Endothelial cell of umbilical vein (primary cell): Measurements from ENCODE around the gene WDR86. TPM values are rescaled to one million over a fixed set of nuclear protein-coding genes. Genes with fewer than 3 reads are reported as not detected.

Source experiments
- BruUV-seq: library from RNA; stranded (reverse); fragments of 400-500 nt; replicated peaks from 2 replicates; lab custom pipeline; 2021; lab: Mats Ljungman, UMichigan
- CTCF ChIA-PET: fragments of 300-600, 350-600 bp; sonication (Branson Sonifier 250); formaldehyde crosslinking; loops from one replicate; lab custom pipeline; 2021; ENCODE audit warnings: antibody characterized with exemption, inconsistent platforms; lab: Charles Lee
- POLR2A ChIA-PET: fragments of 300-600, 350-600 bp; sonication (Branson Sonifier 250); formaldehyde crosslinking; loops from one replicate; lab custom pipeline; 2021; ENCODE audit warnings: antibody characterized with exemption, inconsistent platforms; lab: Charles Lee
- DNase-seq: peaks from one replicate; pipeline ENCODE4 v3.0.0-alpha.2; 2011; ENCODE audit warnings: low read depth, low spot score
- FAIRE-seq: peaks from 2 replicates; lab custom pipeline; 2011; peaks lifted over from hg19 to GRCh38; lab: Jason Lieb, UNC
- H2AFZ ChIP-seq: 2 replicates; pipeline ENCODE4 v1.6.0; 2012; ENCODE audit warnings: low read depth, low read length, control low read depth, inconsistent platforms
- H3K27ac ChIP-seq: 2 replicates; pipeline ENCODE4 v1.5.1; 2011; ENCODE audit warnings: low read depth, mild to moderate bottlenecking, control low read depth, low read length, moderate library complexity; ENCODE audit not compliant: insufficient read depth
- H3K27me3 ChIP-seq, 2 experiments: 2 replicates each; pipeline versions ENCODE4 v1.6.0 to v1.6.1; 2011; ENCODE audit warnings: low read length in 2 of 2, mixed read lengths in 1 of 2; ENCODE audit not compliant: control insufficient read depth in 2 of 2, insufficient read depth in 2 of 2
- H3K36me3 ChIP-seq, 2 experiments: 2 replicates in 1 of 2; 3 replicates in 1 of 2; pipeline ENCODE4 v1.5.1; 2011; ENCODE audit warnings: low read length in 2 of 2, mild to moderate bottlenecking in 1 of 2, moderate library complexity in 1 of 2; ENCODE audit not compliant: control insufficient read depth in 2 of 2, insufficient read depth in 2 of 2; ENCODE audit errors: extremely low read depth in 1 of 2
- H3K4me1 ChIP-seq: 3 replicates; pipeline ENCODE4 v1.5.1; 2011; ENCODE audit warnings: mild to moderate bottlenecking, low read length; ENCODE audit not compliant: control insufficient read depth, insufficient read depth; ENCODE audit errors: extremely low read depth
- H3K4me2 ChIP-seq: 2 replicates; pipeline ENCODE4 v1.6.1; 2011; ENCODE audit warnings: low read length, control low read depth, mixed read lengths; ENCODE audit not compliant: insufficient read depth
- H3K4me3 ChIP-seq, 3 experiments: fragments of 200-600 bp in 1 of 3; sonication (generic), shearing (Covaris generic) in 1 of 3; replicated peaks in 1 of 3; 2 replicates each; pipeline ENCODE4 v1.5.1; 2011 to 2016; ENCODE audit warnings: control low read depth in 3 of 3, low read length in 3 of 3, mild to moderate bottlenecking in 2 of 3, inconsistent platforms in 1 of 3, low read depth in 1 of 3, moderate library complexity in 1 of 3; ENCODE audit not compliant: insufficient read depth in 1 of 3
- H3K79me2 ChIP-seq: 2 replicates; pipeline ENCODE4 v1.6.0; 2012; ENCODE audit warnings: low read length, inconsistent platforms; ENCODE audit not compliant: control insufficient read depth, insufficient read depth
- H3K9ac ChIP-seq: replicated peaks from 2 replicates; pipeline ENCODE3; 2011; ENCODE audit warnings: low read length, control low read depth; ENCODE audit not compliant: insufficient read depth; ENCODE audit errors: extremely low read depth
- H3K9me1 ChIP-seq: replicated peaks from 3 replicates; pipeline ENCODE4 v1.6.0; 2011; ENCODE audit warnings: mild to moderate bottlenecking, low read length; ENCODE audit not compliant: control insufficient read depth, insufficient read depth; ENCODE audit errors: extremely low read depth
- H3K9me3 ChIP-seq: replicated peaks from 2 replicates; pipeline ENCODE4 v1.5.1; 2012; ENCODE audit warnings: low read length, inconsistent platforms; ENCODE audit not compliant: control insufficient read depth, insufficient read depth
- H4K20me1 ChIP-seq: replicated peaks from 2 replicates; pipeline ENCODE3; 2011; ENCODE audit warnings: mild to moderate bottlenecking, low read length; ENCODE audit not compliant: control insufficient read depth, insufficient read depth; ENCODE audit errors: extremely low read depth
- EZH2 ChIP-seq: IDR thresholded peaks from 2 replicates; pipeline ENCODE4 v1.6.1; 2012; ENCODE audit warnings: borderline replicate concordance, low read depth, mild to moderate bottlenecking, moderate library complexity, low read length, inconsistent platforms; ENCODE audit not compliant: severe bottlenecking
- FOS ChIP-seq: IDR thresholded peaks from 2 replicates; pipeline ENCODE4 v1.6.1; 2011; ENCODE audit warnings: mild to moderate bottlenecking, low read length, moderate library complexity, borderline replicate concordance; ENCODE audit not compliant: insufficient read depth
- GATA2 ChIP-seq: IDR thresholded peaks from 2 replicates; pipeline ENCODE4 v1.7.0; 2011; ENCODE audit warnings: low read depth, mild to moderate bottlenecking, moderate library complexity, mixed read lengths, low read length; ENCODE audit not compliant: insufficient read length, insufficient read depth
- JUN ChIP-seq: IDR thresholded peaks from 2 replicates; pipeline ENCODE4 v1.6.1; 2011; ENCODE audit warnings: borderline replicate concordance, low read depth; ENCODE audit not compliant: insufficient read length, insufficient read depth
- MYC ChIP-seq: IDR thresholded peaks from one replicate; pipeline ENCODE4 v1.6.1; 2011; ENCODE audit warnings: mild to moderate bottlenecking, low read depth, low read length
- POLR2A ChIP-seq: IDR thresholded peaks from 2 replicates; pipeline ENCODE4 v1.6.1; 2012; ENCODE audit warnings: low read depth, mild to moderate bottlenecking, control low read depth, low read length
- dilution Hi-C: fragments of 300-500 bp; cut with MboI; formaldehyde crosslinking; loops from one replicate; pipeline ENCODE4 v1.15.0; 2019; ENCODE audit warnings: low sequenced_read_pairs; ENCODE audit not compliant: extremely low pct_ligation_motif_present
- intact Hi-C: fragments of 100-400 bp; cut with micrococcal nuclease; formaldehyde crosslinking; loops from one replicate; pipeline ENCODE4 v1.10.0; 2022
- polyA plus RNA-seq, 4 experiments: library from polyadenylated mRNA; depleted of rRNA in 3 of 4; stranded (reverse) in 3 of 4; unstranded in 1 of 4; fragments of >200 nt; gene quantifications; 2 replicates each; pipeline versions ENCODE4 v1.2.1 to v1.2.3, GENCODE V29; 2011 to 2012; ENCODE audit warnings: missing spikeins in 1 of 4
- total RNA-seq: library from RNA; stranded (reverse); gene quantifications from 2 replicates; pipeline ENCODE4 v1.2.3, GENCODE V29; 2021
- TF ChIP-seq, protein P1 (sequence below), 2 donors: IDR thresholded peaks; 1 replicate in 1 of 2; 2 replicates in 1 of 2; pipeline ENCODE4 v1.5.1; 2011; ENCODE audit warnings: low read length in 2 of 2, mild to moderate bottlenecking in 2 of 2, moderate library complexity in 2 of 2, control low read depth in 1 of 2, inconsistent platforms in 1 of 2, low read depth in 1 of 2; ENCODE audit not compliant: insufficient read depth in 1 of 2; ENCODE audit errors: extremely low read depth in 1 of 2
- TF ChIP-seq, protein P2 (sequence below): IDR thresholded peaks from 2 replicates; pipeline ENCODE4 v1.6.1; 2011; ENCODE audit not compliant: insufficient read depth, insufficient read length

WDR86 gene
- total and polyA plus RNA-seq, 2 donors (not counting 3 experiments of a cell fraction or from before 2014, with no cell fraction given), result not detected

DNA sequence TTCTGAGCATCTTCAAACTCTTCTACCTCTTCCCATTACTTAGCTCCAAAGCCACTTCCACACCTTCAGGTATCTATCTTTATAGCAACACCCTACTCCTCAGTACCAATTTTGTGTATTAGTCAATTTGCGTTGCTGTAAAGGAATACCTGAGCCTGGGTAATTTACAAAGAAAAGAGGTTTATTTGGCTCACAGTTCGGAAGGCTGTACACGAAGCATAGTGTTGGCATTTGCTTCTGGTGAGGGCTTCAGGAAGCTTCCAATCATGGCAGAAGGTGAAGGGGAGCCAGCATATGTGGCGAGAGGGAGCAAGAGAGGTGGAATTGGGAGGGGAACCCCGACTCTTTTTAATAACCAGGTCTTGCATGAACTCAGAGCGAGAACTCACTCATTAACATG, 47.7 kb upstream of the WDR86 start:
- Histone ChIP-seq H3K27ac (no peak overlapping the region), H4K20me1 (no peaks in the 10 kb centered on the region), H3K9me1 (no peaks in the 10 kb centered on the region), H3K4me1 (peaks cover 15% of the 10 kb centered on the region), H3K36me3 (no peaks in the 10 kb centered on the region), H3K4me3 (no peak overlapping the region), H3K9ac (no peak overlapping the region), H3K27me3 (no peaks in the 10 kb centered on the region), H3K79me2 (no peaks in the 10 kb centered on the region), H3K4me2 (no peak overlapping the region), H2AFZ (no peak overlapping the region), H3K9me3 (no peaks in the 10 kb centered on the region)
- ChIA-PET CTCF (interaction anchor here (0.9 to 2.8 kb wide), 2 partner anchors 9 to 13 kb away, joined by 3 to 10 read pairs; no protein-coding TSS in a partner anchor), POLR2A (no interaction called here)
- no peak for FAIRE-seq
- no peak for DNase-seq
- no TSS peak for BruUV-seq
- intact Hi-C loops, result no loop called here
- dilution Hi-C loops, result no loop called here
- TF ChIP-seq, protein P1, sequence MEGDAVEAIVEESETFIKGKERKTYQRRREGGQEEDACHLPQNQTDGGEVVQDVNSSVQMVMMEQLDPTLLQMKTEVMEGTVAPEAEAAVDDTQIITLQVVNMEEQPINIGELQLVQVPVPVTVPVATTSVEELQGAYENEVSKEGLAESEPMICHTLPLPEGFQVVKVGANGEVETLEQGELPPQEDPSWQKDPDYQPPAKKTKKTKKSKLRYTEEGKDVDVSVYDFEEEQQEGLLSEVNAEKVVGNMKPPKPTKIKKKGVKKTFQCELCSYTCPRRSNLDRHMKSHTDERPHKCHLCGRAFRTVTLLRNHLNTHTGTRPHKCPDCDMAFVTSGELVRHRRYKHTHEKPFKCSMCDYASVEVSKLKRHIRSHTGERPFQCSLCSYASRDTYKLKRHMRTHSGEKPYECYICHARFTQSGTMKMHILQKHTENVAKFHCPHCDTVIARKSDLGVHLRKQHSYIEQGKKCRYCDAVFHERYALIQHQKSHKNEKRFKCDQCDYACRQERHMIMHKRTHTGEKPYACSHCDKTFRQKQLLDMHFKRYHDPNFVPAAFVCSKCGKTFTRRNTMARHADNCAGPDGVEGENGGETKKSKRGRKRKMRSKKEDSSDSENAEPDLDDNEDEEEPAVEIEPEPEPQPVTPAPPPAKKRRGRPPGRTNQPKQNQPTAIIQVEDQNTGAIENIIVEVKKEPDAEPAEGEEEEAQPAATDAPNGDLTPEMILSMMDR (IDR thresholded peaks at IDR 0.05; ENCODE audit: extremely low read depth in 1 of 2, insufficient read depth in 1 of 2, low read depth in 1 of 2, low read length in 2 of 2), result no peak
- no peak for TF ChIP-seq GATA2
- TF ChIP-seq, protein P2, sequence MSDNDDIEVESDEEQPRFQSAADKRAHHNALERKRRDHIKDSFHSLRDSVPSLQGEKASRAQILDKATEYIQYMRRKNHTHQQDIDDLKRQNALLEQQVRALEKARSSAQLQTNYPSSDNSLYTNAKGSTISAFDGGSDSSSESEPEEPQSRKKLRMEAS, result no peak
- no peak for TF ChIP-seq EZH2
- TF ChIP-seq MYC, result no peak
- no peak for TF ChIP-seq FOS
- TF ChIP-seq POLR2A, result no peak
- no peak for TF ChIP-seq JUN
